WTC11 (cell line): ENCODE measurements around the gene TNFAIP8L1. TPM values are rescaled to one million over a fixed set of nuclear protein-coding genes. Genes with fewer than 3 reads are reported as not detected.

ENCODE experiments used
- ATAC-seq: fragments of 200-7000 bp; cut with Tn5 transposase; 2 replicates; pipeline ENCODE4 v1.10.0; 2021; ENCODE audit warnings: mild to moderate bottlenecking, moderate library complexity
- CTCF ChIA-PET: fragments of 300-600 bp; sonication (Branson Sonifier 250); formaldehyde crosslinking; loops from one replicate; lab custom pipeline; 2021; ENCODE audit warnings: antibody characterized with exemption; lab: Charles Lee
- POLR2A ChIA-PET: fragments of 350-600 bp; sonication (Branson Sonifier 250); formaldehyde crosslinking; loops from one replicate; lab custom pipeline; 2021; ENCODE audit warnings: antibody characterized with exemption; lab: Charles Lee
- DNase-seq: peaks from one replicate; pipeline ENCODE4 v3.0.0; 2021; ENCODE audit warnings: low spot score
- H3K27ac Mint-ChIP-seq: 2 replicates; pipeline ENCODE4 v1.8.0; 2021; ENCODE audit warnings: mixed read lengths
- H3K27me3 Mint-ChIP-seq: 2 replicates; pipeline ENCODE4 v1.8.0; 2021; ENCODE audit warnings: low read depth, mild to moderate bottlenecking, moderate library complexity, mixed read lengths
- H3K36me3 Mint-ChIP-seq: 2 replicates; pipeline ENCODE4 v1.8.0; 2021; ENCODE audit warnings: mixed read lengths
- H3K4me1 Mint-ChIP-seq: 2 replicates; pipeline ENCODE4 v1.8.0; 2022; ENCODE audit warnings: mixed read lengths
- H3K4me3 Mint-ChIP-seq: 2 replicates; pipeline ENCODE4 v1.8.0; 2021; ENCODE audit warnings: mild to moderate bottlenecking, moderate library complexity, mixed read lengths
- H3K9me3 Mint-ChIP-seq: 2 replicates; pipeline ENCODE4 v1.8.0; 2021; ENCODE audit warnings: mixed read lengths
- ATF1 ChIP-seq: sonication (generic); formaldehyde crosslinking; IDR thresholded peaks from 2 replicates; pipeline ENCODE4 v1.8.1; 2023; ENCODE audit warnings: mild to moderate bottlenecking, moderate library complexity, missing genetic modification reagents
- E2F5 ChIP-seq: sonication (generic); formaldehyde crosslinking; IDR thresholded peaks from 2 replicates; pipeline ENCODE4 v1.8.1; 2022; ENCODE audit warnings: mild to moderate bottlenecking, moderate library complexity, missing genetic modification reagents
- FOXJ3 ChIP-seq: sonication (generic); formaldehyde crosslinking; IDR thresholded peaks from 2 replicates; pipeline ENCODE4 v1.9.0; 2021; ENCODE audit warnings: missing genetic modification reagents, mild to moderate bottlenecking, borderline replicate concordance
- GTF2I ChIP-seq: fragments of 250-450 bp; sonication (Bioruptor Pico); conservative IDR thresholded peaks from 2 replicates; pipeline ENCODE4 v1.4.0; 2021; ENCODE audit warnings: mild to moderate bottlenecking
- HMGA2 ChIP-seq: fragments of 250-450 bp; sonication (Bioruptor Pico); IDR thresholded peaks from 2 replicates; pipeline ENCODE4 v1.4.0; 2021; ENCODE audit warnings: mild to moderate bottlenecking, moderate library complexity
- HMGXB4 ChIP-seq: sonication (generic); formaldehyde crosslinking; IDR thresholded peaks from 2 replicates; pipeline ENCODE4 v1.8.1; 2023; ENCODE audit warnings: mild to moderate bottlenecking, moderate library complexity, missing genetic modification reagents
- MYBL2 ChIP-seq: sonication (generic); formaldehyde crosslinking; IDR thresholded peaks from 2 replicates; pipeline ENCODE4 v1.8.1; 2023; ENCODE audit warnings: mild to moderate bottlenecking, moderate library complexity, missing genetic modification reagents
- NFATC4 ChIP-seq: fragments of 250-450 bp; sonication (Bioruptor Pico); IDR thresholded peaks from 2 replicates; pipeline ENCODE4 v1.9.0; 2021; ENCODE audit warnings: mild to moderate bottlenecking
- NFE2L1 ChIP-seq: sonication (generic); formaldehyde crosslinking; IDR thresholded peaks from 2 replicates; pipeline ENCODE4 v1.8.1; 2023; ENCODE audit warnings: missing genetic modification reagents
- NR1H2 ChIP-seq: sonication (generic); formaldehyde crosslinking; IDR thresholded peaks from 2 replicates; pipeline ENCODE4 v1.9.0; 2021; ENCODE audit warnings: mild to moderate bottlenecking, moderate library complexity, missing genetic modification reagents
- NR2C2 ChIP-seq: sonication (generic); formaldehyde crosslinking; IDR thresholded peaks from 2 replicates; pipeline ENCODE4 v1.8.0; 2022; ENCODE audit warnings: mild to moderate bottlenecking, missing genetic modification reagents
- OVOL2 ChIP-seq: fragments of 250-450 bp; sonication (Bioruptor Pico); IDR thresholded peaks from 2 replicates; pipeline ENCODE4 v1.9.0; 2021; ENCODE audit warnings: mild to moderate bottlenecking, borderline replicate concordance
- TEAD1 ChIP-seq: sonication (generic); formaldehyde crosslinking; IDR thresholded peaks from 2 replicates; pipeline ENCODE4 v1.8.0; 2022; ENCODE audit warnings: mild to moderate bottlenecking, missing genetic modification reagents
- ZNF121 ChIP-seq: sonication (generic); formaldehyde crosslinking; IDR thresholded peaks from 2 replicates; pipeline ENCODE4 v1.8.0; 2023; ENCODE audit warnings: missing genetic modification reagents
- ZNF263 ChIP-seq: sonication (generic); formaldehyde crosslinking; IDR thresholded peaks from 2 replicates; pipeline ENCODE4 v1.8.1; 2022; ENCODE audit warnings: low read depth, mild to moderate bottlenecking, moderate library complexity, missing genetic modification reagents
- ZNF281 ChIP-seq: sonication (generic); formaldehyde crosslinking; IDR thresholded peaks from 2 replicates; pipeline ENCODE4 v1.8.0; 2023; ENCODE audit warnings: mild to moderate bottlenecking, missing genetic modification reagents
- ZNF317 ChIP-seq: sonication (generic); formaldehyde crosslinking; IDR thresholded peaks from 2 replicates; pipeline ENCODE4 v1.8.1; 2023; ENCODE audit warnings: low read depth, mild to moderate bottlenecking, moderate library complexity, missing genetic modification reagents, borderline replicate concordance
- ZNF396 ChIP-seq: fragments of 250-450 bp; sonication (Bioruptor Pico); IDR thresholded peaks from 2 replicates; pipeline ENCODE4 v1.8.0; 2021; ENCODE audit warnings: mild to moderate bottlenecking, moderate library complexity, borderline replicate concordance
- ZNF512 ChIP-seq: sonication (generic); formaldehyde crosslinking; IDR thresholded peaks from 2 replicates; pipeline ENCODE4 v1.8.1; 2022; ENCODE audit warnings: missing genetic modification reagents, borderline replicate concordance
- total RNA-seq: library from RNA; stranded (reverse); gene quantifications from 3 replicates; pipeline ENCODE4 v1.2.3, GENCODE V29; 2021

Gene TNFAIP8L1
- total RNA-seq, 1 experiment from 2014 or later = 8.7 TPM

GRCh38 chr19:4673216-4673615, 33.9 kb downstream of the TNFAIP8L1 start:
- no peaks in the 10 kb centered on the region for H3K27me3 Mint-ChIP-seq
- no peaks in the 10 kb centered on the region for H3K9me3 Mint-ChIP-seq
- ChIA-PET POLR2A (interaction anchor here (0.6 kb wide), 1 partner anchor 12 kb away, joined by 3 read pairs; no protein-coding TSS in a partner anchor), CTCF (interaction anchor here (0.7 to 1.7 kb wide), 7 partner anchors 40 to 238 kb away, joined by 3 to 10 read pairs (median 4); partner anchors contain the start of genes FEM1A and HDGFL2)
- peaks cover 17% of the 10 kb centered on the region for H3K4me1 Mint-ChIP-seq
- no peak for DNase-seq
- no peak for ATAC-seq
- H3K27ac Mint-ChIP-seq = no peak overlapping the region
- H3K4me3 Mint-ChIP-seq = no peak overlapping the region
- TF ChIP-seq HMGXB4 = no peak
- TF ChIP-seq FOXJ3 (CRISPR knock-in tag) = no peak
- no peak for TF ChIP-seq TEAD1
- no peak for TF ChIP-seq ZNF512 (CRISPR knock-in tag)
- TF ChIP-seq NR2C2 = no peak
- TF ChIP-seq NFATC4 (CRISPR knock-in tag) = no peak
- TF ChIP-seq ZNF317 (CRISPR knock-in tag) = no peak
- no peak for TF ChIP-seq ATF1 (CRISPR knock-in tag)
- TF ChIP-seq GTF2I (CRISPR knock-in tag) = no peak
- no peak for TF ChIP-seq NR1H2 (CRISPR knock-in tag)
- no peak for TF ChIP-seq ZNF396 (CRISPR knock-in tag)
- TF ChIP-seq HMGA2 = no peak
- TF ChIP-seq ZNF281 (CRISPR knock-in tag) = no peak
- no peak for TF ChIP-seq OVOL2 (CRISPR knock-in tag)
- no peak for TF ChIP-seq ZNF121 (CRISPR knock-in tag)
- TF ChIP-seq ZNF263 = no peak
- no peak for TF ChIP-seq MYBL2 (CRISPR knock-in tag)
- TF ChIP-seq, all 79 proteins: peak for 0
- H3K36me3 Mint-ChIP-seq = peaks cover 6% of the 10 kb centered on the region

- CTCF ChIA-PET = interaction anchor here (0.5 to 1.7 kb wide), 6 partner anchors 40 to 206 kb away, joined by 3 to 10 read pairs (median 4); partner anchors contain the start of gene HDGFL2
- peaks cover 18% of the 10 kb centered on the region for H3K4me1 Mint-ChIP-seq
- DNase-seq (no peak), ATAC-seq (no peak)
- H3K36me3 Mint-ChIP-seq = peaks cover 3% of the 10 kb centered on the region; the same call in 1 of the 2 replicates
- H3K9me3 Mint-ChIP-seq = no peaks in the 10 kb centered on the region
- no peak overlapping the region for H3K27ac Mint-ChIP-seq
- no peak overlapping the region for H3K4me3 Mint-ChIP-seq
- POLR2A ChIA-PET = no interaction called here
- TF ChIP-seq NFE2L1 (CRISPR knock-in tag) (no peak), E2F5 (no peak), ZNF121 (CRISPR knock-in tag) (peak; percentile 72; the same call in 1 of the 2 replicates)
- H3K27me3 Mint-ChIP-seq = no peaks in the 10 kb centered on the region
Observed at GRCh38 chr19:4673726-4674125, 34.4 kb downstream of the TNFAIP8L1 start.
